Measurements from ENCODE around the gene GAL3ST3. TPM values are rescaled to one million over a fixed set of nuclear protein-coding genes. Genes with fewer than 3 reads are reported as not detected.

GAL3ST3 gene
- polyA plus RNA-seq, 1 experiment, result not detected

GRCh38 chr11:66059966-66060680 lies 11.2 kb upstream of the GAL3ST3 start:
- peaks cover 48% of the 10 kb centered on the region for H3K36me3 ChIP-seq (ENCODE audit: control insufficient read depth, insufficient read depth, low read length)
- H3K4me3 ChIP-seq (ENCODE audit: low read depth, low read length), result no peak overlapping the region
- ChIA-PET POLR2A (no interaction called here), CTCF (interaction anchor here (1.3 to 10.8 kb wide), 3 partner anchors 8 to 38 kb away, joined by 5 to 125 read pairs (median 7); partner anchors contain the start of genes PACS1 and SF3B2)
- DNase-seq (ENCODE audit: low read depth), result no peak
- TF ChIP-seq CTCF (IDR thresholded peaks at IDR 0.05; ENCODE audit: insufficient read depth, low read depth, low read length), result no peak
- H3K27me3 ChIP-seq (ENCODE audit: control insufficient read depth, insufficient read depth, low read length), result no peaks in the 10 kb centered on the region

GRCh38 chr11:66056501-66056900 lies 7.5 kb upstream of the GAL3ST3 start:
- no peak for DNase-seq (ENCODE audit: low read depth)
- TF ChIP-seq CTCF (IDR thresholded peaks at IDR 0.05; ENCODE audit: insufficient read depth, low read depth, low read length), result no peak
- H3K36me3 ChIP-seq (ENCODE audit: control insufficient read depth, insufficient read depth, low read length), result peaks cover 35% of the 10 kb centered on the region
- ChIA-PET CTCF (interaction anchor here (3.4 to 10.8 kb wide), 2 partner anchors 11 to 13 kb away, joined by 9 to 125 read pairs; partner anchors contain the start of gene PACS1), POLR2A (no interaction called here)
- H3K4me3 ChIP-seq (ENCODE audit: low read depth, low read length), result no peak overlapping the region
- no peaks in the 10 kb centered on the region for H3K27me3 ChIP-seq (ENCODE audit: control insufficient read depth, insufficient read depth, low read length)

- CTCF ChIA-PET, result interaction anchor here (1.2 to 10.8 kb wide), 4 partner anchors 10 to 67 kb away, joined by 3 to 125 read pairs (median 8); partner anchors contain the start of gene PACS1
- Histone ChIP-seq H3K4me3 (ENCODE audit: low read depth, low read length) (no peak overlapping the region), H3K27me3 (ENCODE audit: control insufficient read depth, insufficient read depth, low read length) (no peaks in the 10 kb centered on the region), H3K36me3 (ENCODE audit: control insufficient read depth, insufficient read depth, low read length) (peaks cover 29% of the 10 kb centered on the region)
- no peak for DNase-seq (ENCODE audit: low read depth)
- POLR2A ChIA-PET, result no interaction called here
- TF ChIP-seq CTCF (IDR thresholded peaks at IDR 0.05; ENCODE audit: insufficient read depth, low read depth, low read length), result no peak
These were observed 6.1 kb upstream of the GAL3ST3 start for GRCh38 chr11:66055021-66055420.

- H3K36me3 ChIP-seq (ENCODE audit: control insufficient read depth, insufficient read depth, low read length), result peaks cover 12% of the 10 kb centered on the region
- no peak for TF ChIP-seq CTCF (IDR thresholded peaks at IDR 0.05; ENCODE audit: insufficient read depth, low read depth, low read length)
- CTCF ChIA-PET, result interaction anchor here (1.1 to 10.8 kb wide), 5 partner anchors 11 to 282 kb away, joined by 3 to 125 read pairs (median 5); partner anchors contain the start of gene PACS1
- no peak for DNase-seq (ENCODE audit: low read depth)
- H3K4me3 ChIP-seq (ENCODE audit: low read depth, low read length), result peak overlapping the region; percentile 88
- POLR2A ChIA-PET, result no interaction called here
- no peaks in the 10 kb centered on the region for H3K27me3 ChIP-seq (ENCODE audit: control insufficient read depth, insufficient read depth, low read length)
These were observed 3.7 kb upstream of the GAL3ST3 start for GRCh38 chr11:66052664-66052982.

GRCh38 chr11:66051766-66052663 lies 3.1 kb upstream of the GAL3ST3 start, which contains the start of gene SF3B2:
SF3B2 (plus strand) TSS chr11:66052364; CDS start chr11:66052385, 21 bp downstream.
- no peak for TF ChIP-seq CTCF (IDR thresholded peaks at IDR 0.05; ENCODE audit: insufficient read depth, low read depth, low read length)

More at GRCh38 chr11:66051766-66052663, 3.1 kb upstream of the GAL3ST3 start, which contains the start of gene SF3B2:
- Histone ChIP-seq H3K36me3 (ENCODE audit: control insufficient read depth, insufficient read depth, low read length) (peaks cover 10% of the 10 kb centered on the region), H3K27me3 (ENCODE audit: control insufficient read depth, insufficient read depth, low read length) (no peaks in the 10 kb centered on the region), H3K4me3 (ENCODE audit: low read depth, low read length) (peak within 1 kb of the TSS; percentile 88)
- CTCF ChIA-PET, result interaction anchor here (0.8 to 10.8 kb wide), 8 partner anchors 9 to 282 kb away, joined by 4 to 125 read pairs (median 5); partner anchors contain the start of gene PACS1
- POLR2A ChIA-PET, result interaction anchor here (0.6 to 1.0 kb wide), 4 partner anchors 14 to 545 kb away, joined by 3 to 6 read pairs (median 4); no protein-coding TSS in a partner anchor
- DNase-seq (ENCODE audit: low read depth), result peak; percentile 92

All from BJ (cell line).